ENCODE measurements around the gene DNAH11.
"Not testable (repeated sequence)": the region's sequence is repeated elsewhere in the genome, so short reads cannot be mapped to it uniquely, and the experiment has no call there.

DNAH11 gene, protein sequence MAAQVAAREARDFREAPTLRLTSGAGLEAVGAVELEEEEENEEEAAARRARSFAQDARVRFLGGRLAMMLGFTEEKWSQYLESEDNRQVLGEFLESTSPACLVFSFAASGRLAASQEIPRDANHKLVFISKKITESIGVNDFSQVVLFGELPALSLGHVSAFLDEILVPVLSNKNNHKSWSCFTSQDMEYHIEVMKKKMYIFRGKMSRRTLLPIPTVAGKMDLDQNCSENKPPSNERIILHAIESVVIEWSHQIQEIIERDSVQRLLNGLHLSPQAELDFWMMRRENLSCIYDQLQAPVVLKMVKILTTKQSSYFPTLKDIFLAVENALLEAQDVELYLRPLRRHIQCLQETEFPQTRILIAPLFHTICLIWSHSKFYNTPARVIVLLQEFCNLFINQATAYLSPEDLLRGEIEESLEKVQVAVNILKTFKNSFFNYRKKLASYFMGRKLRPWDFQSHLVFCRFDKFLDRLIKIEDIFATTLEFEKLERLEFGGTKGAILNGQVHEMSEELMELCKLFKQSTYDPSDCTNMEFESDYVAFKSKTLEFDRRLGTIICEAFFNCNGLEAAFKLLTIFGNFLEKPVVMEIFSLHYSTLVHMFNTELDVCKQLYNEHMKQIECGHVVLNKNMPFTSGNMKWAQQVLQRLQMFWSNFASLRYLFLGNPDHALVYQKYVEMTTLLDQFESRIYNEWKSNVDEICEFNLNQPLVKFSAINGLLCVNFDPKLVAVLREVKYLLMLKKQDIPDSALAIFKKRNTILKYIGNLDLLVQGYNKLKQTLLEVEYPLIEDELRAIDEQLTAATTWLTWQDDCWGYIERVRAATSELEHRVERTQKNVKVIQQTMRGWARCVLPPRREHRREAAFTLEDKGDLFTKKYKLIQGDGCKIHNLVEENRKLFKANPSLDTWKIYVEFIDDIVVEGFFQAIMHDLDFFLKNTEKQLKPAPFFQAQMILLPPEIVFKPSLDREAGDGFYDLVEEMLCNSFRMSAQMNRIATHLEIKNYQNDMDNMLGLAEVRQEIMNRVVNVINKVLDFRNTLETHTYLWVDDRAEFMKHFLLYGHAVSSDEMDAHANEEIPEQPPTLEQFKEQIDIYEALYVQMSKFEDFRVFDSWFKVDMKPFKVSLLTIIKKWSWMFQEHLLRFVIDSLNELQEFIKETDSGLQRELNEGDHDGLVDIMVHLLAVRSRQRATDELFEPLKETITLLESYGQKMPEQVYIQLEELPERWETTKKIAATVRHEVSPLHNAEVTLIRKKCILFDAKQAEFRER (N-terminal part only)

DNA sequence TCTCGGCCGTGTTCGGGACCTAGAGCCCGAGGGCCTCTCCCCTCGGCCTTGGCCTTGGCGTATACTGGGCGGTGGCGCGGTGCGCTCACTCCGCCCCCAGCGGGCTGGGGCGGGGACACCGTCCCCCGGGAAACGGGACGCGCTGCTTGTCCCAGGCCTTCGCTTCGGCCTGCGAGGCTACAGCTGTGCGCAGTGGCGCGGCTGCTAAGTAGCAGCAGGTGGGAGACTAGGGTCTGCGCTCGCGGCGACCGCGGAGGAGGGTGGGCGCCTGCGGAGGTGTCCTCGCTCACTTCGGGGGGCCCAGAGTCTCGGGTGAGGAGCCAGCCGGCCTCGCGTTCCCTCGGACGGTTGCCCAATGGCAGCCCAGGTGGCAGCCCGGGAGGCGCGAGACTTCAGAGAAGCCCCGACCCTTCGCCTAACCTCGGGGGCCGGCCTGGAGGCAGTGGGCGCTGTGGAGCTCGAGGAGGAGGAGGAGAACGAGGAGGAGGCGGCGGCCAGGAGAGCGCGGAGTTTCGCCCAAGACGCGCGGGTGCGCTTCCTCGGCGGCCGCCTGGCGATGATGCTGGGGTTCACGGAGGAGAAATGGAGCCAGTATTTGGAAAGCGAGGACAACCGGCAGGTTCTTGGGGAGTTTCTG, at the start of gene DNAH11:
Gene DNAH11 (plus strand): TSS at position 149 of the 637 bp plus-strand sequence. CDS start 207 bp downstream, at position 356.
- DNase-seq = no peak

DNA sequence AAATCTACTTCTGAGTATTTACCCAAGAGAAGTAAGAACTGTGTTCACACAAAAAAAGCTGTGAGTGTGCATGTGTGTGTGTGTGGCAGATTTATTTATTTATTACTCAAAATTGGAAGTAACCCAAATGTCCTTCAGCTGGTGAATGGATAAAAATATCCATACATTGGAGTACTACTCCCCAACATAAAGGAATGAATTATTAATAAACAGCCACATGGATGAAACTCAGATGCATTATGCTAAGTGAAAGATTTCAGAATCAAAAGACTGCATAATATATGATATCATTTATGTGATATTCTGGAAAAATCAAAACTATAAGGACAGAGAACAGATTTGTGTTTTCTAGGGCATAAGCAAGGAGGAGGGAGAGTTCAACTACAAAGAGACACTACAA, 47.1 kb upstream of the DNAH11 start:
- DNase-seq = no peak

- DNase-seq = no peak
These were observed 45.8 kb upstream of the DNAH11 start for GRCh38 chr7:21497072-21497471.

DNA sequence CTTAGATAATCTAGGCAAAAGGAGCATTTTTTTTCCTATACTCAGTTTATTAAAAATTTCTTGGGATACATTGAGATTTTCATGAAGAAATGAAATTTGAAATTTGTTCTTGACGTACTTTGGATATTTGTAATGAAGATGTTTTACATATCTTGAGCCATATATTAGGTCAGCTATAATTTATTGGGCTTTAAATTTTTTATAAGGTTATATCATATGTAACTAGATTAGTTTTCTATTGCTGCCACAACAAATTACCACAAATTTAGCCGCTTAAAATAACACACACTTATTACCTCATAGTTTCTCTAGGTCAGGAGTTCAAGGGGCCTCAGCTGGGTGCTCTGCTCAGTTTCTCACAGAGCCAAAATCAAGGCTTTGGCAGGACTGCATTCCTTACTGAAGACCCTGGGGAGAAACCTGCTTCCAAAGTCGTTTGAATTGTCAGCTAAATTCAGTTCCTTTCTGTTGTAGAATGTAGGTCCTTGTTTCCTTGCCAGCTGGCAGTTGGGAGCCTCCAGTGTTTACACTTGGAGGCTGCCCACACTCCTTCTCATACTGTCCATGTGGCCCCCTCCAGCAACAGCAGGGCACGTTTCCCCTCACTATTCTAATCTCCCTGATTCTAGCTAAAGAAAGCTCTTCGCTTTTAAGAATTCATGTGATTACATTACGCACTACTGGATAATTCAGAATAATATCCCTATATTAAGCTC, 42.6 kb upstream of the DNAH11 start:
- DNase-seq = no peak

GRCh38 chr7:21504021-21504420, 38.8 kb upstream of the DNAH11 start:
- no peak for DNase-seq

- DNase-seq = peak; percentile 66
These were observed 35.1 kb upstream of the DNAH11 start for GRCh38 chr7:21507627-21508343.

GRCh38 chr7:21508538-21508937, 34.3 kb upstream of the DNAH11 start:
- no peak for DNase-seq

DNA sequence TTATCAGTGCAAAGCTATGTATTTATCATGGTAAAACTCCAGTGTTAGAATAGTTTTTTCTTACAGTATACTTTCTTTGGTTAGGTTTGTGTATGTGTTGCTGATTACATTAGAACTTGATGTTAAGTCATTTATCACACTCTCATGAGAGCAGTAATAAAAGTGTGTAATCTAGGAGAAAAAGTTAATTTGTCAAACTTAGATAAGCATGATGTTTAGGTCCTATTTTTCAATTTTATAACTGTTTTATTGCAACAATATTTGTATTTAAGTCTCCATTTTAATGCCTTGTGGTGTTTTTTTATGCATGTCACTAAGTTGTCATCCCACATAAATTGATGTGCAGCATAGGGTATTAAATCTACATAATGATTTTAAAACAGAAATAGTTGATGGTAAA, 28.8 kb upstream of the DNAH11 start:
- no peak for DNase-seq

DNA sequence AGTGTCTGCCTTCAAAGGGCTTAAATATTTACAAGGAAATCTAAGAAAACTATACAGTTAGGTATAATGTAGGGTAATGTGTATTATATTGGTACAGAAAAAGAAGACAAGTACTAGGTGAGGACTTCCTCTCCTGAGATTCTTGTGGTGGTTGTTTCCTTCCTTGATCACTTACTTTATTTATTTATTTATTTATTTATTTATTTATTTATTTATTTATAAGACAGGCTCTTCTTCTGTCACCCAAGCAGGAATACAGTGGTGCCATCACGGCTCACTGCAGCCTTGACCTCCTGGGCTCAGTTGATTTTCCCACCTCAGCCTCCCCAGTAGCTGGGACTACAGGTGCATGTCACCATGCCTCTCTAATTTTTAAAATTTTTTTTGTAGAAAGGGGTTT, 18.2 kb upstream of the DNAH11 start:
- DNase-seq = no peak

GRCh38 chr7:21526007-21526406, 16.8 kb upstream of the DNAH11 start:
- DNase-seq = no peak

- no peak for DNase-seq
These were observed 16.4 kb upstream of the DNAH11 start for GRCh38 chr7:21526448-21526847.

- DNase-seq = not testable (repeated sequence)
These were observed 10.4 kb upstream of the DNAH11 start for GRCh38 chr7:21532485-21532884.

DNA sequence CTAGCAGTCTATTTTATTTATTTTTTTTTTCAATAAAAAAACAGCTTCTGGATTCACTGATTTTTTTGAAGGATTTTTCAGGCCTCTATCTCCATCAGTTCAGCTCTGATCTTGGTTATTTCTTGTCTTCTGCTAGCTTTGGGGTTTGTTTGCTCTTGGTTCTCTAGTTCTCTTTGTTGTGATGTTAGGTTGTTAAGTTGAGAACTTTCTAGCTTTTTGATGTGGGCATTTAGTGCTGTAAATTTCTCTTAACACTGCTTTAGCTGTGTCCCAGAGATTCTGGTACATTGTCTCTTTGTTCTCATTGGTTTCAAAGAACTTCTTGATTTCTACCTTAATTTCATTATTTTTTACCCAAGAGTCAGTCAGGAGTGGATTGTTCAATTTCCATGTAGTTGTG, 9.2 kb upstream of the DNAH11 start:
- not testable (repeated sequence) for DNase-seq

GRCh38 chr7:21536445-21537118, 6.3 kb upstream of the DNAH11 start:
- DNase-seq = not testable (repeated sequence)

- DNase-seq = no peak
These were observed 3.8 kb upstream of the DNAH11 start for GRCh38 chr7:21538936-21539495.

DNA sequence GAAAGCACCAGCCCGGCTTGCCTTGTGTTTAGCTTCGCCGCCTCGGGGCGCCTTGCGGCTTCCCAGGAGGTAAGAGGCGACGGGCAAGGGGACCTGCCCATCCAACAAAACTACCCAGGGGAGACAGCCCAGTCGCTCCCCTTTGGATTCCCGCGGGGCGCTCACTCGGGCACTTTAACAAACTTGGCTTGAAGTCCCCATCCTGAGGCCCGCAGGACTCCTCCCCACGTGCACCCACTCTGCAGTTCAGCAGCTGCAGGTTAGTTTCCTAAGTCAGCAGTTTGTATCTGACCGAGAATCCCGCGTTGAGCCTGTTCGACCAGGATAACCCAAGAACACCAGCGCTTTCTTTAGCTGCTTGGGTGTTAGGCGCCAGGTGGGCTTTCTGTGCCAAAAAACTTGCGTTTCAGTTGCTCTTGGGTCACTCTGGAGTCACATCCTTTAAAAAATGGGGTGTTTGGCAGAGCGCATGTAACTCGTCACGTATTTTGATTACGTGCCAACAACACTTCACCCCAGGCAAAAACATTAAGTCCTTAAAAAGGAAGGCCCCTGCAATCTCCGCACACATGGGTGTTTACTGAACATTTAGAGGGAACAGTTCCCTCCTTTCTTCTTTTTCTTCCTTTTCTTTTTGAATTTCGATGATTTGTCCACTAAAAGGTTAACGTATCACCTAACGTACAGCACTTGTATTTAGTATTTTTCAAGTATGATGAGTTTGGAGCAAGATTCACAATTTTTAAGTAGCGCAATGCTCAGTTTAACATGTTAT, 876 bp downstream of the DNAH11 start:
- no peak for DNase-seq

DNA sequence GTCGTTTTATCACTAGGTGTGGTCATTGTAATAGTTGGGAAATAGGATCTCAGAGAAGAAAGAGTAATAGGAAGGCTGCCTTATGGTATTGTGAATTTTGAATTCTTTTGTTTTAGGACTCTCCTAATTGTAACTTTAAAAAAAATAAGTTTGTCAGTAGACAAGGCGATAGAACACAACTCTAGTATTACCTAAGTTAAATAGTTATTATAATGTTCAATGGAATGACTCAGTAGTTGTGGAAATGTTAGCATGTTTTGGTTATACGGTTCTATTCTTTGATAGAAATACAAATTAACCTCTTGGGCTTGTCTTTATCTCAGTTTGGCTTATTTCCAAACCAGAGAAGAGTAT, 1.4 kb downstream of the DNAH11 start:
- DNase-seq = no peak

DNA sequence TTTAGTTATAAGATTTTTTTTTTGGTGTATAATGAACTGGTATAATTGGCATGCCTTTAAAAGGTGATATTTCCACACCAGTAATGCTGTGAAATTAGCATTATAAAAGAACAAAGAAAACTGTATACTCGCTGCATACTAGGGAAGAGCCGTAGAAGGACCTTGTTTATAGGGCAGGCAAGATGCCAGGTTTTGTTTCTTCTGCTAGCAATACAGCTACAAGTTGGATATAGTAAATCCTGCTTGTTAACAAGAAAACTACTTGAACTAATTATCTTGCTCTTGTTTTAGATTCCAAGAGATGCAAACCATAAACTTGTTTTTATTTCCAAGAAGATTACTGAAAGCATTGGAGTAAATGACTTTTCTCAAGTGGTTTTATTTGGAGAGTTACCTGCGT, 1.9 kb downstream of the DNAH11 start:
- DNase-seq = no peak

DNA sequence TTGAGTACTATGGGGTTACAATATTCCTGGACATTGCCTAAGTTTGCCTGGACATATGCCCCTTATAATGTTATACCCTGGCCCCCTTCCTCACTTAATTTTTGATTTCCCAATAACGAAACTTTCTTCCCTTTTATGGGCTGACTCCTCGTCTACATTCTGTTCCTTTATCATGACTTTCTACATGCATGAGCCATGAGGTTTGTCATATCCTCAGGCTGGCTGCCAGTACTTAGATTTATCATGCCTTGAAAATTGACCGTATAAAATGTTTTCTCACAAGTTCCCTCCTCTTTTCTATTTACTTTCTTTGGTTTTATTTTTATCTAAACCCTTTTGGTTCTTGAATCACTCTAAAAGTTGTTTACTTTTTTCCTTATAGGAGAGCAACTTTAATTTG, 4.7 kb downstream of the DNAH11 start:
- no peak for DNase-seq

DNA sequence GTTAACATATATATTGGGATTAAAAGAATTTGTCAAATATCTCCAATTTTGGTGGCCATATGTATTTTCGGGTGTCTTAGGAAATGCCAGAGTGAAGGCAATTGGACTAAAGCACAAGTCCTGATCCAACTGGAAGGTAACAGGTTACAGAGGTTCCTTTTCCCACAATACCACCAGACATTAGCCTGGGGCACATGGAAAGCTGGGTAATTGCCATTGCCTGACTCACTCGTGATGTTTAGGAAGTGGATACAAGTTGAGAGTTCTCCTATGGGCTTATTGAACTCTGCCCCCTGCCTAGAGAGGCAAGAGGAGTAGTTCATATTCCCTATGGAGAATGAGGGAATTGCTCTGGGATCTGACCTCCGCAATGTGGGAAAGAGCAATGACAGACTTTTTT, 5.7 kb downstream of the DNAH11 start:
- DNase-seq = no peak
